ENCODE data around the gene HNRNPDL. TPM values are rescaled to one million over a fixed set of nuclear protein-coding genes. Genes with fewer than 3 reads are reported as not detected.
"Not testable (repeated sequence)": the region's sequence is repeated elsewhere in the genome, so short reads cannot be mapped to it uniquely, and the experiment has no call there.

HNRNPDL gene
- polyA plus RNA-seq, 10 donors, result 332 to 451 (median 383) TPM

- no peak for DNase-seq
Observed at GRCh38 chr4:82437285-82438005, 7.2 kb upstream of the HNRNPDL start.

GRCh38 chr4:82436780-82437179 is 6.5 kb upstream of the HNRNPDL start:
- no peak for DNase-seq

DNA sequence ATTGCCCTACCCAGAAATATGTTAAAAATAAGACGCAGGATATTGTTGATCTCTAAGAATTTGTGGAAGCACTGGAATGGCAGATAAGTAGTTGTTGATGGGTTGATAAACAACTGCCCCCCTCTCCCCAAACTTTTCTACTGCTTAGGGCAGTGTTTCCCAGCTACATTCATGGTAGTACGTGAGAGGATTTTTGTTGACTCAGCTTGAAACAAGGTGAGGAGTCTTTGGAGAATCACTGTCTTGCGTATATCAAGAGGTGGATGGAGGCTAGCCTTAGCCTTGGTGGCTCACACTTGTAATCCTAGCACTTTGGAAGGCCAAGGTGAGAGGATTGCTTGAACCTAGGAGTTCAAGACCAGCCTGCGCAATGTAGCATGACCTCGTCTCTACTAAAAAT is 5.9 kb upstream of the HNRNPDL start:
- no peak for DNase-seq

DNA sequence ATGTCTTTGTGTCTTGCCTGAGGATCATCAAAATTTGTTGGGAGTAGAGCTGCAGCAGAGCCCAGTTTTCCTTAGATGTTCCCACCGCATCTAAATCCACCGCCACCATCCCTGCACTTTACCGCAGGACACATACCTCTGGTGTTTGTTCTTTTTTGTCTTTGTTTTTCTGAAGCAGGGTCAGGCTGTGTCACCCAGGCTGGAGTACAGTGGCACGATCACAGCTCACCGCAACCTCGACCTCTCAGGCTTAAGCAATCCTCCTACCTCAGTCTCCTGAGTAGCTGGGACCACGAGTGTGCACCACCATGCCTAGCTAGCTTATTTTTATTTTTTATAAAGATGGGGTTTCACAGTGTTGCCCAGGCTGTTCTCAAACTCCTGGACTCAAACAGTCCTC is 4.7 kb upstream of the HNRNPDL start:
- no peak for DNase-seq

- DNase-seq, result no peak
Observed at GRCh38 chr4:82433791-82434190, 3.5 kb upstream of the HNRNPDL start.

DNA sequence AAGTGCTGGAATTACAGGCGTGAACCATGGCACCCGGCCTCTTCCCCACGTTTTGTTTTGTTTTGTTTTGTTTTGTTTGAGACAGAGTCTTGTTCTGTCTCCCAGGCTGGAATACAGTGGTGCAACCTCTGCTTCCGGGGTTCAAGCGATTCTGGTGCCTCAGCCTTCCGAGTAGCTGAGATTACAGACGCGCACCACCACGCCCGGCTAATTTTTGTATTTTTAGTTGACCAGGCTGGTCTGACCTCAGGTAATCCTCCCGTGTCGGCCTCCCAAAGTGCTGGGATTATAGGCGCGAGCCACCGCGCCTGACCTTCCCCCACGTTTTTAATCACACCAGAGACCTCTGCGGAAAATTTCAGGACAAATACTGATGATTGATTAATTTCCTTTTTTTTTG is 2.3 kb upstream of the HNRNPDL start:
- no peak for DNase-seq

- DNase-seq, result no peak
Observed at GRCh38 chr4:82431831-82432230, 1.6 kb upstream of the HNRNPDL start.

DNA sequence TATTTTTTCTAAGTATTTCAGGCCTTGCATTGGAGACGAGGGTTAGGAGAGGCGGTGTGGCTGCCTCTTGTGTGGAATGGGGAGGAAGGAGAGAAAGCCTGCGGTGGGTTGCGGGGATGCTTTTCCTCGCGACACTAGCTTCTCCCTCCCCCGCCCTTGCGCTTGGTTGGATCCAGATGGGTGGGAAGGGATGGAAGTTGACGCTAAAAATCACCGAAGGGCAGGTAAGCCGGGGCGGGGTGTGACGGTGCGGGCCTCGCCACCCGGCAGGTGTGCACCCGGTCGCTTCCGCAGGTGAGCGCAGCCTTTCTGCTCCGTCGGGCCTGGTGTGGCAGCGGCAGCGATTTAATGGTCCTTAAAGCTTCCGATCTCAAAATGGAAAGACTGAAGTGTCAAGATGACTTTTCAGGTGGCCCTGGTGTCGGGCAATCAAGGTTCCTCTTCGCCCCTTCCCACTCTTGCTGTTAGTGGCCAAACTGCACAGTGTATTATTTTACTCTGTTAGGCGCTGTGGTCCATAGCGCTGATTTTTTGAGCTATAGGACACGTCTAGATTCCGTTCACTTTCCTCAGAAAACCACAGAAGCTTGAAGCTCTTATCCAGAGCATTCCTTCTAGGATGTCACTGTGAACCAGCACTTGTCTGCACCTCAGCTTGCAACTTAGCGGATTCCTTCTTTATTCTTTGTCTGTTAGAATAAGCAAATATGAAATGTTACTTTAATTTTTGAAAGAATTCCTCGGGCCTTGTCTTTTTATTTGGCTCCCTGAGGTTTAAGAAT is 893 bp upstream of the HNRNPDL start:
- DNase-seq, result peak in 1 of 3 donors; percentile 14

DNA sequence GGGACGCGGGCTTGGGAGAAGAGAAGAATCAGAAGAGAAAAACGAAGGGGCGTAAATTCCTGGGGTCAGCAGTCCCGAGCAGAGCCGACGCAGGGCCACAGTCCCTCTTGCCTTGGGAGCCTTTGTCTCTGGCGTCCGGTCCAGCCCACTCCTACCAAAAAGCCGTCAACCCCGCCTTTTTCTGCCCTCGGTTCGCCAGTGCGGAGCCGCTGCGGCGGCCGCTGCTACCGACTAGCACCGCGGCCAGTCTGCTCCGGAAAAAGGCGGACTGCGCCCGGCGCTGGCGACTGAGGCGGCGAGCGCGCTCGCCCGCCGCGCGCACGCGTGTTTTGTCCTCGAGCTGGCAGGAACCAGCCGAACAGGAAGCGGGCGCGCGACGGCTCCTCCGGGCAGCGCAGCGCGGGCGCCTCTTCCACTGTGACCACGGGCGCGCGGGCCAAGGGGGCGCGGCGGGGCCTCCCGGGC is 502 bp downstream of the HNRNPDL start:
- peak in 1 of 3 donors; percentile 49 for DNase-seq

DNA sequence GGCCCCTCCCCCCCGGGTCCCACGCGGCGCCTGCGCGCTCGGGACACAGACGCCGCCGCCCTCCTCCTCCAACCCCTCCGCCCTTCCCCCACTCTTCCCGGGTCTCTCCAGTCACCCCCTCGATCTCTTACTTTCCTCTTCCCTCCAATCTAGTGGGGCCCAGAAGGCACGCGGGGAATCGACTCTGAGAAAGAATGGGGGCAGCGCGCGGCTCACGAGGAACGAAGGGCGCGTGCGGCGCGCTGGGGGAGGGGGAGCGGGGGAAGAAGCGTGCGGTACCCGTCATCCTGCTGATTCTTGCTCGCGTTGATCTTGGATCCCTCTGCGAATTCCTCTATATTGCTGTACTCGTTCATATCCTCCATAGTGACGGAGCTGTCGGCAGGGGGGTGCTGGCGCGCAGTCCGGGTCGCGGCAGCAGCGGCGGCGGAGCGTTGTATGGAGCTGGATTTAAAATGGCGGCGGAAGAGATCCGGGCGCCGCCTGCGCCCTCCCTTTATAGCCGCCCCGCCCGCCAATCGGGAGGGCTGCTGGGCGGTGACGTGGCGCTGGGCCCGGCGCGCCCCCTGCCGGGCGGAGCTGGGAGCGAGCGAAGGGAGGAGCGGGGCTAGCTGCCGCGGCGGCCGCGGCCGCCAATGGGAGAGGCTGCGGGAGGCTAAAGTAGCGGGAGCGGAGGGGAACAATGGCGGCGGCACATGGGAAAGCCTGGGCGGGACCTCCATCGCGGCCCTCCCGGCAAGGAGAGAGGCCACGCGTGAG is 1.1 kb downstream of the HNRNPDL start:
- DNase-seq, result peak; percentile 95 to 99 (median 97)

DNA sequence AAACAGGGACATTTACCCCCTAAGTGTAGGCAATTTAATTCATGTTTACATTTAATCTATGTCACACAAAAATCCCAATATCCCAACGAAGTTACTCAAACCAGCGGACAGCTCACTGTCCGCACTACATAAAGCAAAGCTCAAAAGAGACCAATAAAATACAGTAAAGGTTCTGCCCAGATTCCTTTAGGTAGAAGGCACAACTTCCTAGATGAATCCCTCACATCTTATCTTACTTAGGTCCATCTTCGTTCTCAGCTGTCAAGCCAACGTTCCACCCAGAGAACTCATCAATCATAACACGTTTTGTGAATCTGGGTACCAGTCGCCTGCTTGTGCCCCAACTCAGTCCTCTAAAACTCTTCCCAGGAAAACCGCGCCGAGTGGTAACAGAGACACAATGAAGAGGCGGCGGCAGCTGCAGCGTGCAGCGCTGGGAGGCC is 1.7 kb downstream of the HNRNPDL start:
- DNase-seq, result no peak

- DNase-seq, result no peak
Observed at GRCh38 chr4:82425478-82425877, 4.8 kb downstream of the HNRNPDL start.

DNA sequence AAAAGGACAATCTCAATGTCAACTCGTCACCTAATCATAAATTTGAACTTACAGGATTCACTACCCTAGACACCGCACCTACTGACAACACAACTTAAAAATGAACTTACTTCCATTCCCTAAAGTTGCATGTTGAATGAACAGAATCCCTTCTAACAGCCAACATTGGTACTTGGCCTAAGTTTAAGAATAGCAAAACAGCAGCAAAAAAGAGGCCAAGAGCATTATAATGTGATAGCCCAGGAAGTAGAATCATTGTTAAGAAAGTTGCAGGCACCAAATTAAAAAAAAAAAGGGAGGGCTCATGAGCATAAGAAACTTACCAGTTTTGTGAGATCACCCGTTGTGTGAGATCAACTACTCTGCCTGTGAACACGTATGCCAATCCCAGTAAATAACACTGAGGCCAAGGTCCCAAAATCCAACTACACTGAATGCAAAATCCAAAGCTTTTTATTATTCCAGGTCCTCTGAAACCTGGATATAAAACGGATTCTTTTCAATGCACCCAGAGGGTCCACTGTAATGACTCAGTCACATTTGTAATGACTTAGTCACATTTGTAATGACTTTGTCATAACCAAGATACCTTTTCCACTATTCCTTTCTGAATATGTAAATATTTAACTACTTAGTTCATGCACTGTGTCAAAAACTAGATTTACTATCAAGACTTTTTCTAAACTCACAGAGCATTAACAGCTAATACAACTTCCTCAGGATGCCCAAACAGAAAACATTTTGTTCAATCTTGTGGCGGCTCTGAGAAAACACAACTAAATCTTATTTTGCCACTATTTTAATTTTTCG is 6.8 kb downstream of the HNRNPDL start:
- DNase-seq, result peak in 1 of 3 donors; percentile 33

DNA sequence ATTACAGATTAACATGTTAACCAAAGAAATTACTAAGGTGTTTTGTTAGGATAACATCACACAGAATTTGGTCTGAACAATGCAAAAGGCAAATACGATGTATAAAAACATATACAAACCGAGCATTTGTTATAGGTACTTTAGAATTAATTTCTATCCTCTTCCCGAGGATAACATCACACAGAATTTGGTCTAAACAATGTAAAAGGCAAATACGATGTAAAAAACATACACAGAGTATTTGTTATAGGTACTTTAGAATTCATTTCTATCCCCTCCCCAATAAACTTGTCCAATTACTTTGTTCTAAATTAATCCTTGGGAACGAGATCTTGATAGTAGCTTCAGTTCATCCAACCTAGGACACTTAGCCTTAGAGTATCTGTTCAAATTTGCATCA is 7.6 kb downstream of the HNRNPDL start:
- no peak for DNase-seq

- no peak for DNase-seq
Observed at GRCh38 chr4:82421796-82422560, 8.3 kb downstream of the HNRNPDL start.

- DNase-seq, result no peak
Observed at GRCh38 chr4:82419451-82419850, 10.8 kb downstream of the HNRNPDL start.

GRCh38 chr4:82415922-82416365 is 14.3 kb downstream of the HNRNPDL start:
- no peak for DNase-seq

DNA sequence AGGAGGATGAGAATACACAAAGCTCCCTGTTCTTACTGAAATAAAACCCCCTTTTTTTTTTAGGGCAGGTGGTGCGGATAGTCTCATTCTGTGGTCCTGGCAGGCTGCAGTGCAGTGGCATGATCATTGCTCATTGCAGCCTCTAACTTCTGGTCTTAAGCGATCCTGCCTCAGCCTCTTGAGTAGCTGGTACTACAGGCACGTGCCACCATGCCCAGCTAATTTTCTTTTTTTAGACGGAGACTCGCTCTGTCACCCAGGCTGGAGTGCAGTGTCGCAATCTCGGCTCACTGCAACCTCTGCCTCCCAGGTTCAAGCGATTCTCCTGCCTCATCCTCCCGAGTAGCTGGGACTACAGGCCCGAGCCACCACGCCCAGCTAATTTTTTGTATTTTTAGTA is 15.2 kb downstream of the HNRNPDL start:
- not testable (repeated sequence) for DNase-seq

- DNase-seq, result no peak
Observed at GRCh38 chr4:82403725-82404124, 26.5 kb downstream of the HNRNPDL start.

DNA sequence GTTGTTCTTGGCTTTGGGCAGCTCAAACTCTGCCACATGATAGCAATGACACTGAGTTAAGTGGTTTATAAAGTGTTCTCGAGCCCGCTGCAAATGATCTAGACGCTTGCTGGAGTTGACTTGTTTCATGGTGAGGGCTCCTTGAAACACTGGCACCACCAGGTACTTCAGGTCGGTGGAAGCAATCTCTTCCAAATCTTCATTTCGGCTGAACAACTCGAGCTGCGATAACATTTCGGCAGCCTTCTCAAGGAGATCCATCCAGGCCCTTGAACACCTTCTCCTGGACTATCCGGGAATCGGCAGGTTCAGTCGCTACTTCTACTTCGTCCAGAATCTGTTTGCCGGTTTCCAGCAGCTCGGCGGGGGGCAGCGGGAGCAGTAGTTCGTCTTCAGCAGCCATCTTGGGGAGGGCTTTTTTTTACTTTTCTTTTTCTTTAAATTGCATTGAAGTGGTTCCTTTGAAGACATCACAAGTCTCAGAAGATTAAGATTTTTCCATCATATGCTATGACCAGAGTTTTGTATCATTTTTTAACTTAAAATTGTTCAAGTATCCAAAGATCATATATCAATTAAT is 28.0 kb downstream of the HNRNPDL start:
- DNase-seq, result no peak

Measured in muscle of back (tissue), 11 donors.